Astrocyte (in vitro differentiated cells and primary cell): Measurements from ENCODE around the gene SLC13A5. TPM values are rescaled to one million over a fixed set of nuclear protein-coding genes. Genes with fewer than 3 reads are reported as not detected.

Source experiments
- DNase-seq: peaks from one replicate; pipeline ENCODE4 v3.0.0-alpha.2; 2010; ENCODE audit warnings: low read depth
- FAIRE-seq: peaks from 2 replicates; lab custom pipeline; 2011; peaks lifted over from hg19 to GRCh38; lab: Jason Lieb, UNC
- H2AFZ ChIP-seq: 2 replicates; pipeline ENCODE4 v1.6.0; 2012; ENCODE audit warnings: low read depth, low read length, inconsistent platforms
- H3K27ac ChIP-seq: 2 replicates; pipeline ENCODE4 v1.5.1; 2011; ENCODE audit warnings: low read depth, low read length, inconsistent platforms
- H3K27me3 ChIP-seq: 2 replicates; pipeline ENCODE4 v1.6.0; 2011; ENCODE audit warnings: low read length, inconsistent platforms; ENCODE audit not compliant: insufficient read depth
- H3K36me3 ChIP-seq: 2 replicates; pipeline ENCODE4 v1.5.1; 2011; ENCODE audit warnings: low read length, inconsistent platforms; ENCODE audit not compliant: insufficient read depth
- H3K4me1 ChIP-seq: 2 replicates; pipeline ENCODE4 v1.5.1; 2011; ENCODE audit warnings: low read length, inconsistent platforms; ENCODE audit not compliant: insufficient read depth
- H3K4me2 ChIP-seq: 2 replicates; pipeline ENCODE4 v1.6.0; 2012; ENCODE audit warnings: low read length, inconsistent platforms
- H3K4me3 ChIP-seq: 2 replicates; pipeline ENCODE4 v1.5.1; 2011; ENCODE audit warnings: low read depth, mild to moderate bottlenecking, low read length, inconsistent platforms; ENCODE audit not compliant: insufficient read depth
- H3K79me2 ChIP-seq: 2 replicates; pipeline ENCODE4 v1.6.0; 2012; ENCODE audit warnings: mild to moderate bottlenecking, low read length, inconsistent platforms; ENCODE audit not compliant: insufficient read depth
- H3K9ac ChIP-seq: 2 replicates; pipeline ENCODE4 v1.6.0; 2012; ENCODE audit warnings: mild to moderate bottlenecking, low read length, inconsistent platforms
- H3K9me3 ChIP-seq: 2 replicates; pipeline ENCODE4 v1.5.1; 2012; ENCODE audit warnings: low read depth, mild to moderate bottlenecking, low read length, inconsistent platforms; ENCODE audit not compliant: insufficient read depth
- H4K20me1 ChIP-seq: 2 replicates; pipeline ENCODE4 v1.6.0; 2012; ENCODE audit warnings: low read length, inconsistent platforms; ENCODE audit not compliant: insufficient read depth
- H3K27ac Mint-ChIP-seq: one replicate; pipeline ENCODE4 v1.8.0; 2021; ENCODE audit warnings: mild to moderate bottlenecking, mixed read lengths; ENCODE audit not compliant: unreplicated experiment
- H3K27me3 Mint-ChIP-seq: one replicate; pipeline ENCODE4 v1.8.0; 2021; ENCODE audit warnings: low read depth, mixed read lengths; ENCODE audit not compliant: unreplicated experiment
- H3K36me3 Mint-ChIP-seq: one replicate; pipeline ENCODE4 v1.8.0; 2021; ENCODE audit warnings: low read depth, mixed read lengths; ENCODE audit not compliant: unreplicated experiment
- H3K4me1 Mint-ChIP-seq: one replicate; pipeline ENCODE4 v1.8.0; 2021; ENCODE audit warnings: low read depth, mixed read lengths; ENCODE audit not compliant: unreplicated experiment
- H3K4me3 Mint-ChIP-seq: one replicate; pipeline ENCODE4 v1.8.0; 2021; ENCODE audit warnings: mild to moderate bottlenecking, moderate library complexity, mixed read lengths; ENCODE audit not compliant: unreplicated experiment
- H3K9me3 Mint-ChIP-seq: one replicate; pipeline ENCODE4 v1.8.0; 2021; ENCODE audit warnings: mild to moderate bottlenecking, mixed read lengths; ENCODE audit not compliant: unreplicated experiment
- EZH2 ChIP-seq: IDR thresholded peaks from 2 replicates; pipeline ENCODE4 v1.6.1; 2012; ENCODE audit warnings: mild to moderate bottlenecking, low read length, inconsistent platforms; ENCODE audit not compliant: insufficient read depth
- total RNA-seq: library from RNA; stranded (reverse); gene quantifications from 2 replicates; pipeline ENCODE4 v1.2.1, GENCODE V29; 2021
- TF ChIP-seq, protein P1 (sequence below): IDR thresholded peaks from 2 replicates; pipeline ENCODE4 v1.5.1; 2011; ENCODE audit warnings: low read depth, mild to moderate bottlenecking, inconsistent platforms, low read length, moderate library complexity; ENCODE audit not compliant: insufficient read depth

Gene SLC13A5
- total RNA-seq, 1 donor from 2014 or later = 6.9 TPM

DNA sequence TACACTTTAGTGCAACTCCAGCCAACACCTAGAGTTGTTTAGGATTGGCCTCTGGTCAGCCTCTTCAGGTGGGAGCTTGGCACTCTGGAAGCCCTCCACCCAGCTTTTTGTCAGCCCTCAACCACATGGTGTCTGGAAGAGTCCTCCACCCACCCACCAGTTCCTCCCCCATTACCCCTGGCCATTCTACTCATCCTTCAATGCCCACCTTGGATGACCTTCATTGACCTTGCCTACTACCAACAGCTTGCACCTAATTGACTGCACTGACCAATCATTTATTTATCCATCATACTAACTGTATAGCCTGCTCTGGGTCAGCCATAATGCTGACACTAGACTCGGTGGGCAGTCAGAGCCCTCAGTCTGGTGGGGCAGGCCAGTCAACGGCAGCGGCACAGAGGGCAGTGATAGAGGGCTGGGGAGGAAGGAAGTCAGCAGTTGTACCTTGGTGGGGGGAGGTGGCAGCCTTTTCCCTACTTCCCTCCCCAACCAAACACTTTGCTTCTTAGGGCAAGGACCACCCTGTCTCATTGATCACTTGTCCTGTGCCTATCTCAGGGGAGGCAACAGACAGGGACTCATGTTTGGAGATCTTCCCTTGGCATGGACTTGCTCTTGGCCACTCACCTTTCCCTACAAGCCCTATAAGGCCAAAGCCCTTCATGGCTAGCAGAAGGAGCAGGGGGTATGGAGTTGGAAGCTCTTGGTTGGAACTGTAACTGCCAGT, 29.3 kb downstream of the SLC13A5 start:
- peaks cover 52% of the 10 kb centered on the region for H3K27me3 Mint-ChIP-seq
- DNase-seq (no peak), FAIRE-seq (no peak)
- no peak overlapping the region for H3K27ac Mint-ChIP-seq
- H3K9me3 Mint-ChIP-seq = peaks cover 3% of the 10 kb centered on the region
- Histone ChIP-seq H3K79me2 (no peaks in the 10 kb centered on the region), H3K4me3 (no peak overlapping the region), H3K9me3 (no peaks in the 10 kb centered on the region), H3K27me3 (peaks cover 2% of the 10 kb centered on the region), H3K4me2 (no peak overlapping the region), H3K27ac (no peak overlapping the region), H4K20me1 (no peaks in the 10 kb centered on the region), H3K9ac (no peak overlapping the region), H3K4me1 (no peaks in the 10 kb centered on the region), H3K36me3 (no peaks in the 10 kb centered on the region), H2AFZ (no peak overlapping the region)
- TF ChIP-seq, protein P1, sequence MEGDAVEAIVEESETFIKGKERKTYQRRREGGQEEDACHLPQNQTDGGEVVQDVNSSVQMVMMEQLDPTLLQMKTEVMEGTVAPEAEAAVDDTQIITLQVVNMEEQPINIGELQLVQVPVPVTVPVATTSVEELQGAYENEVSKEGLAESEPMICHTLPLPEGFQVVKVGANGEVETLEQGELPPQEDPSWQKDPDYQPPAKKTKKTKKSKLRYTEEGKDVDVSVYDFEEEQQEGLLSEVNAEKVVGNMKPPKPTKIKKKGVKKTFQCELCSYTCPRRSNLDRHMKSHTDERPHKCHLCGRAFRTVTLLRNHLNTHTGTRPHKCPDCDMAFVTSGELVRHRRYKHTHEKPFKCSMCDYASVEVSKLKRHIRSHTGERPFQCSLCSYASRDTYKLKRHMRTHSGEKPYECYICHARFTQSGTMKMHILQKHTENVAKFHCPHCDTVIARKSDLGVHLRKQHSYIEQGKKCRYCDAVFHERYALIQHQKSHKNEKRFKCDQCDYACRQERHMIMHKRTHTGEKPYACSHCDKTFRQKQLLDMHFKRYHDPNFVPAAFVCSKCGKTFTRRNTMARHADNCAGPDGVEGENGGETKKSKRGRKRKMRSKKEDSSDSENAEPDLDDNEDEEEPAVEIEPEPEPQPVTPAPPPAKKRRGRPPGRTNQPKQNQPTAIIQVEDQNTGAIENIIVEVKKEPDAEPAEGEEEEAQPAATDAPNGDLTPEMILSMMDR = no peak
- no peak for TF ChIP-seq EZH2
- H3K36me3 Mint-ChIP-seq = no peaks in the 10 kb centered on the region
- peaks cover 6% of the 10 kb centered on the region for H3K4me1 Mint-ChIP-seq
- peak overlapping the region; percentile 46 for H3K4me3 Mint-ChIP-seq

DNA sequence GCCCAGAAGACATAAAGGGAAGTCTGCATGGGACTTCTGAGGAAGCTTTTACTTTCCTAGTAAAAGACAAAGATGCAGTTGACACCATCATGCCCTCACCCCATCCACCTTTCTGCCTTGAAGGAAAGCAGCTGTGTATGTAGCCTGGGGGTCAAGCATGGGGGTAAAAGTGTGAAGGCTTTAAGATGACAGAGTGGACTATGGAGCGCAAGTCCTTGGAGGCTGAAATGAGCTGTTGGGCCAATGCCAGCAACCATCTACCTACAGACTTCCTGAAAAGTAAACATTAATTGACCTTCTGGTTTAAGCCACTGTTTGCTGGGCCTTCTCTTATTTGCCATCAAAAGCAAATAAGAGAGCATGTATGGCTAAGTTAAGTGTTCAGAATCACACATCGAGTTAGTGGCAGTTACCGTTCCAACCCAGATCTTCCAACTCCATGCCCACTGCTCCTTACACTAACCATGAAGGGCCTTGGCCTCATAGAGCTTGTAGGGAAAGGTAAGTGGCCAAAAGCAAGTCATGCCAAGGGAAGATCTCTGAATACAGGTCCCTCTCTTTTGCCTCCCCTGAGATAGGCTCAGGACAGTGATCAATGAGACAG, 30.0 kb downstream of the SLC13A5 start:
- Histone ChIP-seq H2AFZ (no peak overlapping the region), H3K79me2 (no peaks in the 10 kb centered on the region), H3K4me3 (no peak overlapping the region), H3K9ac (no peak overlapping the region), H3K9me3 (no peaks in the 10 kb centered on the region), H3K4me2 (no peak overlapping the region), H3K4me1 (no peaks in the 10 kb centered on the region), H3K27me3 (peaks cover 8% of the 10 kb centered on the region), H3K36me3 (no peaks in the 10 kb centered on the region), H4K20me1 (no peaks in the 10 kb centered on the region), H3K27ac (no peak overlapping the region)
- Mint-ChIP-seq H3K9me3 (peaks cover 3% of the 10 kb centered on the region), H3K27ac (no peak overlapping the region), H3K36me3 (no peaks in the 10 kb centered on the region), H3K27me3 (peaks cover 52% of the 10 kb centered on the region), H3K4me1 (peaks cover 6% of the 10 kb centered on the region), H3K4me3 (no peak overlapping the region)
- TF ChIP-seq EZH2 = no peak
- TF ChIP-seq, protein P1 = no peak
- FAIRE-seq (no peak), DNase-seq (no peak)

DNA sequence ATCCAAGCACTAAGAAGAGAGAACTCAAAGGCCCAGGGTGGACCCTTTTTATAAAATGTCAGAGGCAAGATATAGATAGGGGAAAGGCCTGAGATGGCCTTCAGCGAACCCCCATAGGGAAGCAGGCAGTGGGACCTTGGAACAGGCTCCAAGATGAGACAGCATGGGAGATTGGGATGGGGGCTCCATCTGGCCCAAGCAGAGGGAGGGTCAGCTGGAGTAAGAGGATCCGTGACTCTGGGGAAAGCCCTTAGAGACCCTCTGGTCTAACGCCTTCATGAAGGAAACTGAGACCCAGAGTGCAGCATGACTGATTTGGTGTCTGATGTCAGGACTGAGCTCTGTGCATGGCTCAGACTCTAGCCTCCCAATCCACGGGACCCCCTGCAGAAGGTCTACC, 30.8 kb downstream of the SLC13A5 start:
- DNase-seq (no peak), FAIRE-seq (no peak)
- Histone ChIP-seq H3K9me3 (no peaks in the 10 kb centered on the region), H3K4me3 (no peak overlapping the region), H2AFZ (no peak overlapping the region), H3K9ac (no peak overlapping the region), H4K20me1 (no peaks in the 10 kb centered on the region), H3K4me2 (no peak overlapping the region), H3K27me3 (peaks cover 8% of the 10 kb centered on the region), H3K79me2 (no peaks in the 10 kb centered on the region), H3K36me3 (no peaks in the 10 kb centered on the region), H3K27ac (no peak overlapping the region), H3K4me1 (no peaks in the 10 kb centered on the region)
- Mint-ChIP-seq H3K4me3 (no peak overlapping the region), H3K27me3 (peaks cover 46% of the 10 kb centered on the region), H3K36me3 (no peaks in the 10 kb centered on the region), H3K9me3 (peaks cover 3% of the 10 kb centered on the region), H3K4me1 (peaks cover 10% of the 10 kb centered on the region), H3K27ac (no peak overlapping the region)
- TF ChIP-seq, protein P1 = no peak
- no peak for TF ChIP-seq EZH2
